Astrocyte of the hippocampus (primary cell): ENCODE data around the gene GLP2R.

Source experiments
- DNase-seq: peaks from one replicate; pipeline ENCODE4 v3.0.0; 2011; ENCODE audit warnings: low read depth, low spot score

The GLP2R gene

DNA sequence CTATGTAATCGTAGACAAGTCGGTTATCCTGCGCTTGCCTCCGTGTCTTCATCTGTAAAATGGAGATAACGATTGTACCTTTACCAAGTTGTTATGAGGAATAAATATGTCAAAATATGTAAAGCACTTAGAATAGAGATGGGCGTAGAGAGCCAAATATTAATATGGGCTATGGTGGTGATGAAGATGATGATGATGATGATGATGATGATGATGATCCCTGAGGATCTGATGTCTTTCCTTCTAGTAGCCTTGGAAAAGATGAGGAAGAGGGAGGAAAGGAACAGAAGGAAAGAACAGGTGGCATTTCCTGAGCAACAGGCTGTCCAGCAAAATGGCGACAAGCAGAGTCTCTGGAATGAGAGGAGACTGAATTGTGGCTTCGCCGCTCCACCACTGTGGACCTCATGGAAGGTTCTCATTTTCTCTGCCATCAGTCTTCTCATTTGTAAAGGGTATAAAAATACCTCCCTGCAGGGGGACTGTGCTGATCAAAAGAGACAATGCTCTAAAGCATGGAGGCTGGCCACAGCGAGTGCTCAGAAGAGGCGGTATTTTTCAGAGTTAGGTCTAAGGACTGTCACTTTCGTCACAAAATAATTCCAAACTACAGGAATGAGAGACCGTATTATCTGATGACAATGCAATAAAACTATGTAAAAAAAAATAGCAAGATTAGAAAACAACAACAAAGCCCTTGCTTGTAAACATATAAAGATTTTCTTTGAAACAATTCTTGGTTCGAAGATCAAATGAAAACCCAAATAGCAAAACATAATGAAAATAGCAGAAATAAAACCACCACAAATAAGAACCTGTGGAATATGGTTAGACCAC, 96.5 kb downstream of the GLP2R start:
- DNase-seq = no peak

DNA sequence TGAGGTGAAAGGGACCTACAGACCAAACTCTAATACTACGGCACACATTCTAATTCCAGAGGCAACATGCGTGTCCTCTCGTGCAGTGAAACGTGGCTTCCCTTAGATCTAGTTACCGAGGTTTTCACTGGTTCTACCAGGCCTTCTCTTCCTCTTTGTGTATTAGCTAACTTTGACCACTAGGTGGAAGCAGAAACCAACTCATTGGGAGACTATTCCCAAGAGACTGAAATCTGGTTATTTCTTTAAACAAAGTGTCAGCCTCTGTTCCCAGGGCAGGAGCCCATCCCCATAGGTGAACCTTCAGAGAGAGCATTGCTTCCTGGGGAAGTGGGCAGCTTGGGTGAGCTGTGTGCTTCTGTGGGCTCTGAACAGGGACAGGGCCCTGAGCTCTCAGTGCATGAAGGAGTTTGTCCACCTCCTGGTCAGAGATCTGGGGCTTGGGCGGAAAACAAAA, 99.0 kb downstream of the GLP2R start:
- peak; percentile 82 for DNase-seq

DNA sequence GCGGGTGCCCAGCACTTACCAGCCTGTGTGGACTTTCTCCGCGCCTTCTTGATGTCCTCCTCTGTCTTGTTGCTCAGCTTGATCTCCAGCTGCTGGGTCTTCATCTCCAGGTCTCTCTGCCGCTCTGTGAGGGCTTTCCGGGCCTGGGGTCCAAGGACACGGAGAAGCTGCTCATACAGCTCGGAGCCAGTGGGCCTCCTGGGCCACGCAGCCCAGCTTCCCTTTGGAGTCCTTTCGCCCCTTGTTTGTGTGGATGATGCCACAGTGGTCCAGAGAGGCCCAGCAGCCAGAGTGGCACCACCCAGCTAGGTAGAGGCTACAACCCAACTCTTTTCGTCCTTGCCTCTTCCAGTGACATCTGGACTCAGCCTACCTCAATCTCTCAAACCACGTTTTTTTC, 99.7 kb downstream of the GLP2R start:
- DNase-seq = no peak

DNA sequence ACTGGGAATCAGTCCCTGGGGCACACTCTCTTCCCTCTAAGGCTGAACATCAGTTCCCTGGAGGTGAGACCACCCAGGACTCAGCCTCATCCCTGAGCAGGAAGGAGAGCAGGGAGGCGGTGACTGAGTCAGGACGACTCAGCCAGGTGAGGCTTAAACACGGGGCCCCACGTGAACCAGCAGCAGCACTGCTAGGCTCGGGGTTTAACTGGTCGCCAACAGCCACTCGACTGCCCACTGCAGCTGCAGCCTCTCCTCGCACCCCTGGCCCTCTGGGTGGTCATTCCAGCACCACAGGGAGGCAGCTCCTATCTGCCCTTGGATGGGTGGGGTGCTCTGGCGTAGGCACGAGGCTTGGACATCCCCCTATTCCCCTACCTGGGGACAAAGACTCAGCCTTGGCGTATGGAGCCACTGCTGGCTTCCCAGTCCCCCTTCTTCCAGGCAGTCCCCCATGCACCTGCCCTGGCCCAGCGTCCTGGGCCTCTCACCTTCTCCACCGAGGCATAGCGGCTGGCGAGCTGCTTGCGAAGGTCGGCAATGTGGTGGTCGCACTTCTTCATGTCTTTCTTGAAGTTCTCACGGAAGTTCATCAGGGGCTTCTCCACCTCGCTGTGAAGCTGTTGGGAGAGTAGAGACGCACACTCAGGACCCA, 100.6 kb downstream of the GLP2R start:
- no peak for DNase-seq

DNA sequence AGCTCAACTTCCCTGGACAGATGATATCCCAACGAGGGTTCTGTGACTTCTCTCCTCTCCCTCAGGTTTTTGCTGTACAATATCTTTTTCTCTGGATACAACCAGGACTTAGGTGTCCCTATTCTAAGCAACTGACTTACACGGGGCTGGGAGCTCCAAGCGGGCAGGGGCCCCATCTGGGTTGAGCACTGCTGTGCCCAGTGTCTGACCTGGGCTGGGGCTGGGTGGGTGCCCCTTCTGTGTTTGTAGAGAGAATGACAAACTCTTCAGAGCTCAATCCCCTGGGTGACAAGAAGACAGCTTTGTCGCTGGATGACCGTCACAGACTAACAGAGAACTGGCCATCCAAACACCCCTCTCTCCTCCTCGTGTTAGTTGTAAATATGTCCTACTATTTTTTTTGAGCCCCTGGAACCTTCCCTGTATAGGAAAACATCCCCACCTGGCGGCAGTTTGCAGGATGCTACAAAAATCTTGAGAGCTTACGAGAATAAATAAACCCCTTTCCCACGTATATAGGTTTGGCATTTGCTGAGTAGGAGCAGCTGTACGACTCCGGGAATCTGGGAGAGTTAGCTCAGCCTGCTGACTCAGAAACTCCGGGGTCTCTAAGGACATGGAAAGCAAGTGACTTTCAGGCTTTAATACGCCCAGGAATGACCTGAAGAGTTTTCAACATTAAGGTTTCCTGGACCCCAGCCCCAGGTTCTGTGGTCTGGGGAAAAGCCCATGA, 103.0 kb downstream of the GLP2R start:
- DNase-seq = peak; percentile 74

DNA sequence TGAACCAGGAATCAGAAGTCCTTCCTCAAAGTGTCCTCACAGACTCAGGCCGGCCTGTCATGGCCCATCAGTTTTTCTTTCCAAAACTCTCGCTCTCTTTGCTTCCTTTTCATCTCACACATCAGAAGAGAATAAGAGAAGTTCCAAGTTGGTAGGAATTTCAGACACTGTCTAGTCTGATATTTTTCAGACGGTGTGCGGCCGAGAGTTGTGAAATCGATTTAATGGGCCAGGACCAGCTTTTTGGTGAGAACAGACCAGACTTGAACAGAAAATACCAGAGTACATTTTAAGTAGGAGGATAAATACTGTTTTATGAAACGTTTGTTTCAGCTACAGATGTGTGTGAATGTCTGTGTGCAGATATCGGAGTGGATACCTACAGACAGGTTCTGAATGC, 104.1 kb downstream of the GLP2R start:
- DNase-seq = no peak

DNA sequence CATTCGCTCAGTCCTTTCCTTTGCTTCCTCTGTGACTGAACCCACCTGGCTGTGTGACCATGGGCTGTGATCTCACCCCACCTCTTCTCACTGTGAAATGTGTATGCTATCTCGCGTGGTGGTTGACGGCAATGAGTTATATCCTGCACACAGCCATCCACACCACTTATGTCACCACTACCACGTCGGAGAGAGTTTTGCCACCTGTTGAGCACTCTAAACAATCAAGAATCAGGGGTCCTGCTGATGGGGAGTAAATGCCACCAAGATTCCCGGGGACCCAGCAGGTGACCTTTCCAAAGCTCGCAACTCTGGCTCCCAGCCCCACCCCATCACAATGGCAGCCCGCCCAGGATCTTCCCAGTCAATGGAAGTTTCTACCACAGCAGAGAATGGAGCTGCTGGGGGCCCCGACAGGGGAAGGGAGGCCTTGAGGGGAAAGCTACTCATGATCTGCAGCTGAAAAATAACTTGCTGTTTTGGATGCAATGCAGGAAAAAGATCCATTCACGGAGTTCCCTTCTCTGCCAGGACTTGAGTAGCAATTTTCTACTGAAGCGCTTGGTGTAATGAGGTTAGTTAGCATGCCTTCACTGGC, 105.5 kb downstream of the GLP2R start:
- no peak for DNase-seq

DNA sequence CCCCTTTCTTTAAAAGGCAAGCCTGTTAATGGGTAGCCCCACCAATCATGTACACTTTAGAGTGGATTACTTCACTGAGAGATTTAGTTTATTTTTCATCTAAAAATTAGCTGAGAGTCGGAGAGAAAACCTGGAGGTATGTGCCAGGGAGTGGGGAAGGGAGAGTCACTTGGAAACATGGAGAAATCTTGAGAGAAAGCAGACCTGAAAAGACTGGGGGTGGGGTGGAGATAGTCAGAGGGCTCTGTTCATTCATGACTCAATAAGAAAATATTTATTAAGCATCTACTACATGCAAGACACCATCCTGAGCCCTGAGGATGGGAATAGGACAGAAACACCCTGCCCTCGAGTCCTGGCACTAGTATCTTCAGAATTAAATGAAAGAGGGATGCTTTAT, 106.8 kb downstream of the GLP2R start:
- DNase-seq = no peak

DNA sequence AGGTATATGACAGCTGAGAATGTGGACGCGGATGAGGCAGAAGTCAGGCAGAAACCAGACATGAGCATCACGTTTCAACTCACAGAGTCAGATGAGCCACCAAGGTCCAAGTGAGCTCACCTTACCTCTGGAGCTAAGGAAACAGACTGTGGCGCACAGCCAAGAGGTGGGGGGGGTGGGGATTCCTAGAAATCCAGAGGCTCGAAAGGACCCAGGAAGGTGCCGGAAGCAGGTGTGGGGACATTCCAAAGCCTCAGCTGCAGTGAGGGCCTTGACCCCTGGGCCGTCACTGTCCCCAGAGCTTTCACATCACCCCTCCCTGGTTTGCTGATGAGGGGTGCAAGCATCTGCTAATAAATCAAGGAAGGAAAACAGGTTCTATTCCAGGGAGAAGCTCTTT, 108.6 kb downstream of the GLP2R start:
- DNase-seq = no peak

DNA sequence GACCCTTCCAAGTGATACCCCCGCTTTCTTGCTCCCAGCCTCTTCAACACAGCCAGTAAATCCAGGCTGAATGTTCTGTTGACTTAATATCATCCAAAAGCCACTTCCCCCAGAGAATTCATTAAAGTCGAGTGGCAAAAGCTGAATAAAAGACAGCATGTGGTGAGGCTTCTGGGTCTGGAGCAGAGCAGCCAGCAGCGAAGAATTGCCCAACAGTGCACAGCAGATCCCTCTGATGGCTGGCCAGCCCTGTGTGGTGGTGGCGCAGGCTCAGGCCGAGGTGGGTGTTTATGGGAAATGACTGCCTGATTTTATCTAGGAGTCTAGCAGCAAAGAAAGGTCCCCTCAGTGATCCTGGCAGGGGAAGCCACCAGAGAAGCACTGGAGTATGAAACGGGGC, 109.7 kb downstream of the GLP2R start:
- peak; percentile 16 for DNase-seq

DNA sequence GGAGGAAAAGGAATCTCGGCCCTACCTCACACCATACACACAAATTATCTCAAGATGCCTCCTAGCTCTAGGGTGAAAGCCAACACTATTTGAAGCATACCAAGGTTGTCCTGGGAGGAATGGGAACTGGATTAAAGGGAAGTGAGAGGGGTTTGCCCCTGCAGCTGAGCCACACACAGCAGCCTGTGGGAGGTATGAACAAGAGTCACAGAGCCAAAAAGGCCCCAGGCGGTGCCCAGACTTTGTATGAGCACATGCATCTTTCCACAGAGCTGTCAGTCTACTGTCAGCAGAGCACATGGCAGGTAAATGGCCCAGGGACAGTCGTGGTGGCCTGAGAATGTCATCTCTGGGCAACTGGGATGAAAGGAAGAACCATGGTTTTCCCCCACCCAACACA, 110.4 kb downstream of the GLP2R start:
- no peak for DNase-seq

DNA sequence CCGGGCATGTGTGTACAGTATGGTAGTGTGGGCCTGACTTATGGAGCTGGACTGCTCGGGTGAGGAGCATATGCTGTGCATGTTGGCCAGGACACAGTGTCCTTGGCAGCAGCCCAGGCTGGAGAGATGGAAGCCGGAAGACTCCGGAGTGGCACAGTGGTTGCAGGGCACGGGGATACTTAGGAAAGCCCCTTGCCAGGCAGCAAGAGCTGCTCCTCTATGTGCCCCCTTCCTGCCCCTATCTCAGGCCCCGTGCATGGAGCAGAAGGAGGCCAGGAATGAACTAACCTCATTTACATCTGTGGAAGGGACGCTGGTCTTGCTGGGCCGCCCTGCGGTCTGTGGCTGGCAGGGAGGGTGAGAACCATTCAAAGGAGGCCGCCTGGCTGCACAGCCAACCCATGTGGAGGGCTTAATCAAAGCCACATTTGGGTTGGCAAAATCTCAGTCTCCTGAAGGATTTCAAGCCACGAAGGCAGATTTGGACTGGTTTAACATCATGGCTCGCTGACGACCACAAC, 111.6 kb downstream of the GLP2R start:
- DNase-seq = peak; percentile 86

DNA sequence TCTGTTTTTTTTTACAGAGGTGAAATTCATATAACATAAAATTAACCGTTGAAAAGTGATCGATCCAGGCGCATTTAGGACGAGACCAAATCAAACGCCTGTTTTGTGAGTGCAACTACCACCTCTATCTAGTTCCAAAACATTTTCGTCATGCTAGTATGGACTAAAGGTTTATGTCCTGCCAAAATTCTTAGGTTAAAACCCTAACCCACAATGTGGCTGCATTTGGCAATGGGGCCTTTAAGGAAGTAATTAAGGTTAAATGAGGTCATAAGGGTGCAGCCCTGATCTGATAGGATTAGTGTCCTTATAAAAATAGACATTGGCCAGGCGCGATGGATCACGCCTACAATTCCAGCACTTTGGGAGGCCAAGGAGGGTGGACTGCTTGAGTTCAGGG, 112.2 kb downstream of the GLP2R start:
- DNase-seq = peak; percentile 30

DNA sequence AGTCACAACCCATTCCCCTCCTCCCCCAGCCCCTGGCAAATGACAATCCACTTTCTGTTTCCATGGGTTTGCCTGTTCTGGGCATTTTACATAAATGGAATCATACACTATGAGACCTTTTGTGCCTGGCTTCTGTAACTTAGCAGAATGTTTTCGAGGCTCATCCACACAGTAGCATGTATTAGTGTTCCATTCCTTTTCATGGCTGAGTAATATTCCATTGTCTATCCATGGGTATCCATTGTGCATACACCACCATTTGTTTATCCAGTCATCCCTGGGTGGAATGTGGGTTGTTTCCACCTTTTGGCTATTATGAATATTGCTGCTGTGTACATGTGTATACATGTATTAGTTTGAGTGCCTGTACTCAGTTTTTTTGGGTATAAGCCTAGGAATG, 113.0 kb downstream of the GLP2R start:
- no peak for DNase-seq

DNA sequence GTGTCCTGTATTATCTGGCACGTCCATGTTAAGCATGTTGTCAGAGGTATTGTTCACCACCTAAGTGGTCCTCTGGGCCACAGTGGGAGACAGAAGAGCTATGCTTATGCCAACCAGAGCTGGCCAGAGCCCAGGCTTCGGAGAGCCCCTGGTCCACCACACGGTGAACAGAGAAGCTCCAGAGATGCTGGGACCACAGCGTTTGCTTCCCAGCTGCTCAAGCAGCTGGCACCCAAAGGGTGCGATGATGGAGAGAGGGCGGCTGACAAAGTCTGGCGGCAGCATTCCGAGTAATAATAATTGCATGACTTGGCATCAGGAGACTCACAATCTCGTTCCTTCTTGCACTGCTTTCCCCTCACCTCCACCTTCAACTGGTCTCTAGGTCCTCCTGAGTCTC, 115.1 kb downstream of the GLP2R start:
- no peak for DNase-seq

DNA sequence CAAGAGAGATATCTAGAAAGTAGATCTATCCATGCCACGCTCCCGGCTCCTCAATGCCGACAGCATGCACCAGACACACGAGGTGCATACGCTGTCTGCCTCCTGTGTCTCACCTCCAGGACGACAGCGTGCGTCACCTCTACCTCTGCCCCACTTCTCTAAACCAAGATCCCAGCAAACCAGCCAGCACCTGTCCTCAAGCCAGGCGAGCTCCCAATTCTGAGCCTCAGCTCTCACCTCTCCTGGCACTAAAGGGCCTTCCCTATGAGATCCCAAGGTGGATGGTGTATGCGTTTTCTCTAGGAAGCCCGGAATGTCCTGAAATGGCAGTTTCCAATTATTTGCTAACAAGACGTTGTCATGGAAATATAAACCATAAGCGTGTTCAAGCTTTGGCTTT, 115.6 kb downstream of the GLP2R start:
- DNase-seq = no peak
